Neural progenitor cell (in vitro differentiated cells): ENCODE measurements around the gene TMEM184A. TPM values are rescaled to one million over a fixed set of nuclear protein-coding genes. Genes with fewer than 3 reads are reported as not detected.
"Not testable (repeated sequence)": the region's sequence is repeated elsewhere in the genome, so short reads cannot be mapped to it uniquely, and the experiment has no call there.

Experiments
- DNase-seq: peaks from one replicate; pipeline ENCODE4 v3.0.0-alpha.2; 2016; ENCODE audit warnings: low spot score
- H2AFZ ChIP-seq: fragments of 200-600 bp; sonication (generic); replicated peaks from 2 replicates; pipeline ENCODE4 v1.6.1; 2016; ENCODE audit warnings: antibody characterized with exemption
- H3F3A ChIP-seq: fragments of 200-600 bp; sonication (generic); 2 replicates; pipeline ENCODE4 v1.6.1; 2016; ENCODE audit warnings: antibody characterized with exemption, low read depth
- H3K27ac ChIP-seq: fragments of 200-600 bp; sonication (generic); 2 replicates; pipeline ENCODE4 v1.5.1; 2016; ENCODE audit warnings: mild to moderate bottlenecking
- H3K27me3 ChIP-seq: fragments of 200-600 bp; sonication (generic); 2 replicates; pipeline ENCODE4 v1.6.1; 2016; ENCODE audit warnings: mild to moderate bottlenecking, moderate library complexity
- H3K36me3 ChIP-seq: fragments of 200-600 bp; sonication (generic); 2 replicates; pipeline ENCODE4 v1.5.1; 2016
- H3K4me1 ChIP-seq: fragments of 200-600 bp; sonication (generic); 2 replicates; pipeline ENCODE4 v1.6.1; 2016; ENCODE audit warnings: mixed run types
- H3K4me2 ChIP-seq: fragments of 200-600 bp; sonication (generic); 2 replicates; pipeline ENCODE4 v1.6.1; 2016
- H3K4me3 ChIP-seq: fragments of 200-600 bp; sonication (generic); 2 replicates; pipeline ENCODE4 v1.5.1; 2016
- H3K79me2 ChIP-seq: fragments of 200-600 bp; sonication (generic); 2 replicates; pipeline ENCODE4 v1.6.1; 2016; ENCODE audit warnings: low read depth
- H3K9ac ChIP-seq: fragments of 200-600 bp; sonication (generic); 2 replicates; pipeline ENCODE4 v1.6.1; 2016
- H3K9me3 ChIP-seq: fragments of 200-600 bp; sonication (generic); 2 replicates; pipeline ENCODE4 v1.5.1; 2016; ENCODE audit warnings: low read depth
- H4K20me1 ChIP-seq: fragments of 200-600 bp; sonication (generic); 2 replicates; pipeline ENCODE4 v1.6.1; 2016; ENCODE audit warnings: low read depth
- H3K27ac Mint-ChIP-seq: 3 replicates; pipeline ENCODE4 v1.8.0; 2021; ENCODE audit warnings: mixed read lengths
- H3K27me3 Mint-ChIP-seq: 2 replicates; pipeline ENCODE4 v1.8.0; 2022; ENCODE audit warnings: low read depth, mild to moderate bottlenecking, inconsistent platforms, moderate library complexity, mixed read lengths; ENCODE audit not compliant: insufficient read depth
- H3K36me3 Mint-ChIP-seq: 3 replicates; pipeline ENCODE4 v1.8.0; 2021; ENCODE audit warnings: mixed read lengths
- H3K4me1 Mint-ChIP-seq: 3 replicates; pipeline ENCODE4 v1.8.0; 2021; ENCODE audit warnings: mixed read lengths
- H3K4me3 Mint-ChIP-seq: 3 replicates; pipeline ENCODE4 v1.8.0; 2021; ENCODE audit warnings: mild to moderate bottlenecking, moderate library complexity, mixed read lengths
- H3K9me3 Mint-ChIP-seq: 3 replicates; pipeline ENCODE4 v1.8.0; 2020; ENCODE audit warnings: mixed read lengths
- CTCF ChIP-seq: fragments of 200-600 bp; sonication (generic); IDR thresholded peaks from 2 replicates; pipeline ENCODE4 v1.5.1; 2017; ENCODE audit warnings: antibody characterized with exemption, mild to moderate bottlenecking
- EZH2 ChIP-seq: fragments of 200-600 bp; sonication (generic); IDR thresholded peaks from 2 replicates; pipeline ENCODE4 v1.6.1; 2017; ENCODE audit warnings: antibody characterized with exemption, mild to moderate bottlenecking, moderate library complexity
- EZH2phosphoT487 ChIP-seq: fragments of 200-600 bp; sonication (generic); IDR thresholded peaks from 2 replicates; pipeline ENCODE4 v1.6.1; 2017; ENCODE audit warnings: antibody characterized with exemption
- total RNA-seq: library from RNA; depleted of rRNA; stranded (reverse); fragments of >200 nt; gene quantifications from 2 replicates; pipeline ENCODE4 v1.2.3, GENCODE V29; 2015; ENCODE audit warnings: low replicate concordance

TMEM184A gene
- total RNA-seq, 1 donor from 2014 or later = 0.17 TPM

GRCh38 chr7:1584700-1585099 lies 28.7 kb upstream of the TMEM184A start:
- H3K4me1 ChIP-seq = no peaks in the 10 kb centered on the region

GRCh38 chr7:1583241-1583930 lies 27.4 kb upstream of the TMEM184A start:
- not testable (repeated sequence) for H3K4me1 ChIP-seq, H3K4me3 Mint-ChIP-seq, H3K79me2 ChIP-seq, H3K27me3 ChIP-seq, H3K4me3 ChIP-seq, H4K20me1 ChIP-seq, H3K27ac Mint-ChIP-seq, H3K36me3 ChIP-seq, H3F3A ChIP-seq, H3K36me3 Mint-ChIP-seq, H3K27me3 Mint-ChIP-seq, H2AFZ ChIP-seq, DNase-seq, H3K27ac ChIP-seq, H3K9me3 Mint-ChIP-seq, H3K9me3 ChIP-seq, H3K4me2 ChIP-seq, H3K9ac ChIP-seq
- peaks cover 12% of the 10 kb centered on the region for H3K4me1 Mint-ChIP-seq

More at GRCh38 chr7:1584700-1585099, 28.7 kb upstream of the TMEM184A start:
- H3K4me1 Mint-ChIP-seq = peaks cover 13% of the 10 kb centered on the region
- Histone ChIP-seq H3K27me3 (no peaks in the 10 kb centered on the region), H3K4me2 (no peak overlapping the region), H4K20me1 (no peaks in the 10 kb centered on the region), H3K79me2 (no peaks in the 10 kb centered on the region), H3K9me3 (no peaks in the 10 kb centered on the region), H3K36me3 (no peaks in the 10 kb centered on the region), H3K4me3 (no peak overlapping the region), H3K9ac (no peak overlapping the region), H3K27ac (no peak overlapping the region), H3F3A (no peaks in the 10 kb centered on the region), H2AFZ (no peak overlapping the region)
- H3K27me3 Mint-ChIP-seq = peaks cover 5% of the 10 kb centered on the region
- peaks cover 4% of the 10 kb centered on the region for H3K9me3 Mint-ChIP-seq
- no peak for TF ChIP-seq EZH2
- no peak for TF ChIP-seq CTCF
- no peak for TF ChIP-seq EZH2phosphoT487
- H3K36me3 Mint-ChIP-seq = no peaks in the 10 kb centered on the region
- H3K27ac Mint-ChIP-seq = peak overlapping the region; percentile 82
- no peak overlapping the region for H3K4me3 Mint-ChIP-seq
- no peak for DNase-seq

- Histone ChIP-seq H3K27me3 (no peaks in the 10 kb centered on the region), H3K36me3 (no peaks in the 10 kb centered on the region), H3K27ac (no peak overlapping the region), H3K9me3 (no peaks in the 10 kb centered on the region), H3K9ac (no peak overlapping the region), H3F3A (no peaks in the 10 kb centered on the region), H2AFZ (no peak overlapping the region), H3K4me3 (no peak overlapping the region), H4K20me1 (no peaks in the 10 kb centered on the region), H3K4me2 (no peak overlapping the region), H3K4me1 (no peaks in the 10 kb centered on the region), H3K79me2 (no peaks in the 10 kb centered on the region)
- no peak for TF ChIP-seq EZH2
- TF ChIP-seq CTCF = no peak
- no peak for TF ChIP-seq EZH2phosphoT487
- Mint-ChIP-seq H3K4me3 (no peak overlapping the region), H3K27me3 (peaks cover 9% of the 10 kb centered on the region), H3K9me3 (peaks cover 2% of the 10 kb centered on the region), H3K36me3 (no peaks in the 10 kb centered on the region), H3K4me1 (peaks cover 7% of the 10 kb centered on the region), H3K27ac (no peak overlapping the region)
- DNase-seq = no peak
Measured at GRCh38 chr7:1580422-1581030, 24.5 kb upstream of the TMEM184A start.
